HCT116 (cell line): ENCODE data around the gene MIA3. TPM values are rescaled to one million over a fixed set of nuclear protein-coding genes. Genes with fewer than 3 reads are reported as not detected.

Experiments
- ATAC-seq: fragments of 200-7000 bp; cut with Tn5 transposase; 2 replicates; pipeline ENCODE4 v1.9.1; 2020; ENCODE audit warnings: mild to moderate bottlenecking, moderate library complexity
- BruUV-seq: library from RNA; stranded (reverse); fragments of 400-500 nt; replicated peaks from 2 replicates; lab custom pipeline; 2021; lab: Mats Ljungman, UMichigan
- CTCF ChIA-PET: fragments of 300-600 bp; sonication (Branson Sonifier 250); formaldehyde crosslinking; loops from one replicate; lab custom pipeline; 2021; ENCODE audit warnings: antibody characterized with exemption; lab: Charles Lee
- POLR2A ChIA-PET: fragments of 300-600, 350-600 bp; sonication (Branson Sonifier 250); formaldehyde crosslinking; loops from one replicate; lab custom pipeline; 2021; ENCODE audit warnings: antibody characterized with exemption; lab: Charles Lee
- RAD21 ChIA-PET, 2 experiments: fragments of 300-600 bp; sonication (Branson Sonifier 250); formaldehyde crosslinking; loops; one replicate each; lab custom pipeline; 2023; ENCODE audit warnings: low total read pairs in 2 of 2; ENCODE audit not compliant: uncharacterized antibody in 2 of 2, unreplicated experiment in 2 of 2, low non-redundant PET in 1 of 2; lab: Charles Lee
- DNase-seq: peaks from one replicate; pipeline ENCODE4 v3.0.0-alpha.2; 2010; ENCODE audit warnings: low read depth, low spot score
- H2AFZ ChIP-seq: fragments of 200-600 bp; shearing (Covaris generic), sonication (generic); 2 replicates; pipeline ENCODE4 v1.6.1; 2017; ENCODE audit warnings: low read depth, mixed run types, mixed read lengths, antibody characterized with exemption, low read length; ENCODE audit not compliant: poor library complexity, severe bottlenecking
- H3K27ac ChIP-seq: 2 replicates; pipeline ENCODE4 v1.5.1; 2012; ENCODE audit warnings: low read depth, low read length
- H3K27me3 ChIP-seq: fragments of 200-600 bp; sonication (generic); 2 replicates; pipeline ENCODE4 v1.6.1; 2016; ENCODE audit warnings: mixed run types, low read length, mixed read lengths; ENCODE audit not compliant: insufficient read depth
- H3K36me3 ChIP-seq, 2 experiments: fragments of 200-500 bp in 1 of 2; fragments of 200-600 bp in 1 of 2; sonication (Bioruptor generic) in 1 of 2; sonication (generic) in 1 of 2; 2 replicates each; pipeline versions ENCODE4 v1.5.1 to v1.6.1; 2014 to 2016; ENCODE audit warnings: low read length in 2 of 2, inconsistent platforms in 1 of 2, mixed read lengths in 1 of 2, mixed run types in 1 of 2; ENCODE audit not compliant: insufficient read depth in 2 of 2, control insufficient read depth in 1 of 2
- H3K4me1 ChIP-seq, 2 experiments: fragments of 200-600 bp in 1 of 2; sonication (generic) in 1 of 2; 2 replicates each; pipeline versions ENCODE4 v1.5.1 to v1.6.1; 2012 to 2017; ENCODE audit warnings: low read length in 2 of 2, inconsistent platforms in 1 of 2, mild to moderate bottlenecking in 1 of 2, mixed read lengths in 1 of 2, mixed run types in 1 of 2, moderate library complexity in 1 of 2; ENCODE audit not compliant: insufficient read depth in 2 of 2, control insufficient read depth in 1 of 2
- H3K4me2 ChIP-seq: fragments of 200-600 bp; sonication (generic); 2 replicates; pipeline ENCODE4 v1.6.1; 2017; ENCODE audit warnings: mixed run types, low read length, mixed read lengths
- H3K4me3 ChIP-seq, 2 experiments: fragments of 200-600 bp in 1 of 2; sonication (generic) in 1 of 2; replicated peaks in 1 of 2; 2 replicates each; pipeline ENCODE4 v1.5.1; 2011 to 2016; ENCODE audit warnings: low read length in 2 of 2, control low read depth in 1 of 2, low read depth in 1 of 2, mild to moderate bottlenecking in 1 of 2, mixed read lengths in 1 of 2, mixed run types in 1 of 2
- H3K79me2 ChIP-seq: fragments of 200-600 bp; sonication (generic); 2 replicates; pipeline ENCODE4 v1.6.1; 2017; ENCODE audit warnings: mild to moderate bottlenecking, mixed run types, low read length, moderate library complexity, mixed read lengths; ENCODE audit not compliant: insufficient read depth
- H3K9ac ChIP-seq: fragments of 200-600 bp; sonication (generic); 2 replicates; pipeline ENCODE4 v1.6.1; 2016; ENCODE audit warnings: low read length, mixed read lengths
- H3K9me2 ChIP-seq: fragments of 200-600 bp; sonication (generic), shearing (Covaris generic); 2 replicates; pipeline ENCODE4 v1.6.1; 2017; ENCODE audit warnings: mixed run types, mild to moderate bottlenecking, moderate library complexity; ENCODE audit not compliant: insufficient read depth
- H3K9me3 ChIP-seq, 2 experiments: fragments of 200-500 bp in 1 of 2; fragments of 200-600 bp in 1 of 2; sonication (Bioruptor generic) in 1 of 2; sonication (generic) in 1 of 2; 2 replicates each; pipeline ENCODE4 v1.6.1; 2014 to 2017; ENCODE audit warnings: low read length in 2 of 2, mixed read lengths in 2 of 2, inconsistent platforms in 1 of 2, low read depth in 1 of 2, mild to moderate bottlenecking in 1 of 2, mixed run types in 1 of 2, moderate library complexity in 1 of 2; ENCODE audit not compliant: control insufficient read depth in 1 of 2, insufficient read depth in 1 of 2
- H4K20me1 ChIP-seq: fragments of 200-600 bp; sonication (generic), shearing (Covaris generic); 2 replicates; pipeline ENCODE4 v1.6.1; 2017; ENCODE audit warnings: mixed run types, mild to moderate bottlenecking, moderate library complexity; ENCODE audit not compliant: insufficient read depth
- CBX3 ChIP-seq: IDR thresholded peaks from 2 replicates; pipeline ENCODE4 v1.6.1; 2012; ENCODE audit warnings: low read depth
- CEBPB ChIP-seq: IDR thresholded peaks from 2 replicates; pipeline ENCODE4 v1.6.1; 2012; ENCODE audit warnings: low read depth
- ELF1 ChIP-seq: IDR thresholded peaks from 2 replicates; pipeline ENCODE4 v1.6.1; 2012; ENCODE audit warnings: low read depth, borderline replicate concordance
- EZH2 ChIP-seq: fragments of 200-600 bp; sonication (generic); IDR thresholded peaks from 2 replicates; pipeline ENCODE4 v1.6.1; 2017; ENCODE audit warnings: antibody characterized with exemption, mixed run types
- EZH2phosphoT487 ChIP-seq: fragments of 200-600 bp; IDR thresholded peaks from 2 replicates; pipeline ENCODE4 v1.6.1; 2018; ENCODE audit warnings: antibody characterized with exemption, borderline replicate concordance
- JUND ChIP-seq: IDR thresholded peaks from 2 replicates; pipeline ENCODE4 v1.6.1; 2012
- SIN3A ChIP-seq: IDR thresholded peaks from 2 replicates; pipeline ENCODE4 v1.6.1; 2012; ENCODE audit warnings: low read depth
- YY1 ChIP-seq: IDR thresholded peaks from 2 replicates; pipeline ENCODE4 v1.6.1; 2011; ENCODE audit warnings: low read length, low read depth, moderate library complexity, mild to moderate bottlenecking; ENCODE audit not compliant: insufficient replicate concordance; ENCODE audit errors: extremely low read depth
- ZFX ChIP-seq: fragments of 450-650 bp; IDR thresholded peaks from 2 replicates; pipeline ENCODE4 v1.6.1; 2017
- intact Hi-C: fragments of 100-400 bp; cut with micrococcal nuclease; formaldehyde crosslinking; loops from 2 replicates; pipeline ENCODE4 v1.10.0; 2022
- total RNA-seq: library from RNA; stranded (reverse); gene quantifications from one replicate; pipeline ENCODE4 v1.2.1, GENCODE V29; 2021; ENCODE audit not compliant: unreplicated experiment
- TF ChIP-seq, protein P1 (sequence below): IDR thresholded peaks from 2 replicates; pipeline ENCODE4 v1.6.1; 2012
- TF ChIP-seq, protein P2 (sequence below): IDR thresholded peaks from 2 replicates; pipeline ENCODE4 v1.6.1; 2011; ENCODE audit warnings: mild to moderate bottlenecking, low read length, moderate library complexity; ENCODE audit not compliant: insufficient replicate concordance; ENCODE audit errors: extremely low read depth

MIA3 gene
- total RNA-seq, 1 experiment from 2014 or later = 62.7 TPM

DNA sequence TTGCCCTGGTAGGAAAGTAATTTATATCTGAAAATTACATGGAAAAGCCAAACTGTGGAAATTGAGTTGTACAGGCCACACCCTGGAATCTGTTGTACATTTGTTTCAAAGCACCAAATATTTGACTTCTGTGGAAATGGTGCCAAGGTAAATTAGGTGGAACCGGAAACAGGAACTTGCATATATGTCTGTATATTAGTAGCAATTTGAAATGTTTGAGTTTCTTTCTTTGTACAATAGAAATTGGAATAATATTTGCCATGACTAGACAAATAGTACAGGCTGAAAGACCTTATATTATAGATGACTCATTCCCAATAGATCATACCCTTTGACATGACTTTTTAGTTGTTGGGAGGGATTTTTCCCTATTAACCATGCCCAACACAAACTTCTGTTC lies 17.6 kb upstream of the MIA3 start:
- ChIA-PET CTCF (no interaction called here), POLR2A (interaction anchor here (1.3 kb wide), 1 partner anchor 10 kb away, joined by 5 read pairs; the partner anchor contains the start of gene TAF1A), RAD21 (no interaction called here)
- H3K9me3 ChIP-seq = no peaks in the 10 kb centered on the region
- H3K9me2 ChIP-seq = no peaks in the 10 kb centered on the region
- no peaks in the 10 kb centered on the region for H3K36me3 ChIP-seq
- no peaks in the 10 kb centered on the region for H4K20me1 ChIP-seq
- no peak overlapping the region for H2AFZ ChIP-seq
- intact Hi-C loops = no loop called here
- ATAC-seq = no peak
- H3K27me3 ChIP-seq = no peaks in the 10 kb centered on the region
- TF ChIP-seq ZFX (no peak), SIN3A (no peak), CBX3 (no peak), CEBPB (no peak), YY1 (no peak), JUND (no peak), ELF1 (no peak), EZH2phosphoT487 (no peak), EZH2 (no peak)
- TF ChIP-seq, protein P1, sequence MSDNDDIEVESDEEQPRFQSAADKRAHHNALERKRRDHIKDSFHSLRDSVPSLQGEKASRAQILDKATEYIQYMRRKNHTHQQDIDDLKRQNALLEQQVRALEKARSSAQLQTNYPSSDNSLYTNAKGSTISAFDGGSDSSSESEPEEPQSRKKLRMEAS = no peak
- TF ChIP-seq, protein P2, sequence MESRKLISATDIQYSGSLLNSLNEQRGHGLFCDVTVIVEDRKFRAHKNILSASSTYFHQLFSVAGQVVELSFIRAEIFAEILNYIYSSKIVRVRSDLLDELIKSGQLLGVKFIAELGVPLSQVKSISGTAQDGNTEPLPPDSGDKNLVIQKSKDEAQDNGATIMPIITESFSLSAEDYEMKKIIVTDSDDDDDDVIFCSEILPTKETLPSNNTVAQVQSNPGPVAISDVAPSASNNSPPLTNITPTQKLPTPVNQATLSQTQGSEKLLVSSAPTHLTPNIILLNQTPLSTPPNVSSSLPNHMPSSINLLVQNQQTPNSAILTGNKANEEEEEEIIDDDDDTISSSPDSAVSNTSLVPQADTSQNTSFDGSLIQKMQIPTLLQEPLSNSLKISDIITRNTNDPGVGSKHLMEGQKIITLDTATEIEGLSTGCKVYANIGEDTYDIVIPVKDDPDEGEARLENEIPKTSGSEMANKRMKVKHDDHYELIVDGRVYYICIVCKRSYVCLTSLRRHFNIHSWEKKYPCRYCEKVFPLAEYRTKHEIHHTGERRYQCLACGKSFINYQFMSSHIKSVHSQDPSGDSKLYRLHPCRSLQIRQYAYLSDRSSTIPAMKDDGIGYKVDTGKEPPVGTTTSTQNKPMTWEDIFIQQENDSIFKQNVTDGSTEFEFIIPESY = no peak
- H3K4me3 ChIP-seq = no peak overlapping the region
- no peak overlapping the region for H3K27ac ChIP-seq
- DNase-seq = no peak
- H3K79me2 ChIP-seq = no peaks in the 10 kb centered on the region
- no peaks in the 10 kb centered on the region for H3K4me1 ChIP-seq
- H3K9ac ChIP-seq = no peak overlapping the region
- no TSS peak for BruUV-seq
- no peak overlapping the region for H3K4me2 ChIP-seq
